AG20443 (cell line): Measurements from ENCODE around the gene SASH3.

Source experiments
- DNase-seq: peaks from one replicate; pipeline ENCODE4 v3.0.0; 2012; ENCODE audit warnings: low spot score, mixed read lengths

SASH3 gene

DNA sequence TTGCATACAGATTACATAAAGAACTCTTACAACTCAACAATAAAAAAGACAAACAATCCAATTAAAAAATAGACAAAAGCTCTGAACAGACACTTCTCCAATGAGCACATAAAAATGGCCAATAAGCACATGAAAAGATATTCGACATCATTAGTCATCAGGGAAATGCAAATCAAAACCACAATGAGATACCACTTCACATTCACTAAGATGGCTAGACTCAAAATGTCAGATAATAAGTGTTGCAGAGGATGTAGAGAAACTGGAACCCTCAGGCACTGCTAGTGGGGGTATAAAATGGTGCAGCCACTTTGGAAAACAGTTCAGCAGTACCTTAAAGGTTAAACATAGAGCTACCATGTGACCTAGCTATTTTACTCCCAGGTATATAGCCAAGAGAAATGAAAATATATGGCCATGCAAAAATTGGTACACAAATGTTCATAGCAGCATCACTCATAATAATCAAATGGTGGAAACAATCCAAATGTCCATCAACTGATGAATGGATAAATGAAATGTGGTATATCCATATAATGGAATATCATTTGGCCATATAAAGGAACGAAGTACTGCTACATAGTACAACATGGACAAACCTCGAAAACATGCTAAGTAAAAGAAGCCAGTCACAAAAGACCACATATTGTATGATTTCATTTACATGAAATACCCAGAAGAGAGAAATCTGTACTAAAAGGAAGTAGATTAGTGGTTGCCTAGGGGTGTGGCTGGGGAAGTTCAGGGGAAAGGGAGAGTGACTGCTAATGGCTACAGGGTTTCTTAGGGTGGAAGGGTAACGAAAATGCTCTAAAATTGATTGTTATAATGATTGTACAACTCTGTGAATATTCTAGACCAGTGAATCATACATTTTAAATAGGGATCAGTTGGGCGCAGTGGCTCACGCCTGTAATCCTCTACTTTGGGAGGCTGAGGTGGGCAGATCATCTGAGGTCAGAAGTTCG lies 29.4 kb downstream of the SASH3 start:
- DNase-seq: no peak

- no peak for DNase-seq
Measured at GRCh38 chrX:129813662-129814368, 34.1 kb downstream of the SASH3 start.

GRCh38 chrX:129818123-129818522 lies 38.4 kb downstream of the SASH3 start:
- no peak for DNase-seq

DNA sequence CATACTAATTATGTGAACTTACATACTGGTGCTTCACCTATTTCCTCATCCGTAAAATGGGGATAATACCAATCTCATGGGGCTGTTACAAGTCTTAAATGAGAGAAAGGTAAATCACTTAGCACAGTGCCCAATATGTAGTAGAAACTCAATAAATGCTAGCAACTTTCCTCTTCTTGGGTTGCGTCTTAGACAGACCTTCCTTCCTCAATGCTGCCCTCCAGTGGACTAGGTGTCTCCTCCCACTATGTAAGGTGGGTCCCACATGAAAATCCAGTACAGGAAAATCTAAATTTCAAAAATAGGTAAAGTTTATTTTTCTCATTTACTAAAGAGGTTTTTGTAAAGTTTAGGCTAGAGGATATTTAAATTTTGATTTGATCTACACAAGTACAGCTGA lies 43.4 kb downstream of the SASH3 start:
- peak; percentile 31 for DNase-seq

- no peak for DNase-seq
Measured at GRCh38 chrX:129823522-129823921, 43.8 kb downstream of the SASH3 start.

GRCh38 chrX:129824620-129825019 lies 44.9 kb downstream of the SASH3 start:
- DNase-seq: no peak

GRCh38 chrX:129825746-129826505 lies 46.2 kb downstream of the SASH3 start:
- no peak for DNase-seq

GRCh38 chrX:129830494-129830893 lies 50.7 kb downstream of the SASH3 start:
- DNase-seq: no peak

DNA sequence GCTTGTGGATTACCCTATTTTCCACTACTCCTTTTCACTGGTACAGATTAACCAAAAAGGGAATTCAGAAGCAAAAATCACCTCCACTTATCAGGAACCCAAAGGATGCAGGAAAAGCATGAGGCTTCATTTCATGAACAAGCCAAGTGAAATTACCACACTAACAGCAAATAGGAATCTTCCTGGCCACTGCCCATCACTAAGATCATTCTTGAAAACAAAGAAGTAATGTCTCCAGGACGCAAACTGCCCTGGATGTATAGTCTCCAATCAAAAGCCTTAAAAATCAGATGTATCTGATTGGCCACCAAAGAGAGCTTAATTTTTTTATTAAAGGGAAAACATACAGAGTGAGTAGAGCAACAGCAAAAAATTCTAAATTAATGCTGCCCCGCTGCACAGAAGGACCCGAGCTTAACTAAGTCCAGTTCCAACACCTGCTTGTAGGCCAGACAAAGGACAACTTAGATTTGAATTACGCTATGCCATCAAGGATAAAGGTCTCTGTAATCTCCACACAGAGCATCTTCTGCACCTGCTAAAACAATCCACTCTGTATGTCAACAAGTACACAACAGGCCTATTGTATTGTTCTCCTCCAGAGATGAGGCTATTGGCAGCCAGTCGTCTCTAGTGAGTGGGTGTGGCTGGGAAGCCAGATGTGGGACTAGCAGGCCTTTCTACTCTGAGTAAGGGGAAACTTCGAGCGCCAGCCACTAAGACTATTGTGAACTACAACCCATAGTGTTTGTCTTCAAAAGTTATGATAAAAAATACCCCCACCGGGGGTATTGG lies 51.5 kb downstream of the SASH3 start:
- peak; percentile 9 for DNase-seq

- peak; percentile 57 for DNase-seq
Measured at GRCh38 chrX:129833153-129833990, 53.6 kb downstream of the SASH3 start.

GRCh38 chrX:129836827-129837226 lies 57.1 kb downstream of the SASH3 start:
- DNase-seq: no peak

- DNase-seq: no peak
Measured at GRCh38 chrX:129840344-129840743, 60.6 kb downstream of the SASH3 start.

DNA sequence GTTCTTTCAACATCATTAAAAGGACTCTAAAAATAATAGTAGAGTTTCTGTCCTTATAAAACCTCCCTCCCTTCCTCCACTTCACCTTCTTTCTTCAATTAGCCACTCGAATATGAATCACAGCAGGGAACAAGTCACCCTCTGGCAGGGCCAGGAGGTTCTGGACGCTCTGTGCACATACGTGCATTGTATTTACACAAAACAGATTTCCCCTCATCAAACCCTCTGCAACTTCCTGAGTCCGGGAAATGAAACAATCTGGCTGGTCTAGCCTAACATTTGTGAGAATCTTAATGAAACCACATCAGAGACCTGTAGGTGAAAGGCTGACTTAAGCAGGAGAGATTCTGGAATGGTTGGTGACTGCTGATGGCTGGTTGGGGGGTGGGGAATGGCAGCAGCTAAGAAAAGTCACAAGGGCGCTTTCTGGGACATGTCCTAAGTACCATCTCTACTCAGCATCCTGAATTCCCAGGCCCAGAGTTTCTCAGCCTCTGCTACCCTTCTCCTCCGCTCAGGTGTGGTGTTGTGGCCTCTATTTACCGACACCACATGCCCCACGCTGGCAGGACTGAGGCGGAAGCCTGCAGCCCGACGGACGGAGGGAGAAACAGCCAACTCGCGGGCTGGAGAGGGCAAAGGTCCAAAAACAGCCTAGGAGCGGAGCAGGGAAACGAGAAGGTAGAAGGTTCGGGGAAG lies 62.9 kb downstream of the SASH3 start:
- peak; percentile 14 for DNase-seq

- DNase-seq: no peak
Measured at GRCh38 chrX:129843209-129843458, 63.4 kb downstream of the SASH3 start.

- DNase-seq: peak; percentile 91
Measured at GRCh38 chrX:129843459-129844306, 63.9 kb downstream of the SASH3 start, which contains the start of gene ZDHHC9. Gene ZDHHC9 (minus strand): TSS chrX:129843886. CDS start chrX:129841945, 1,941 bp downstream.
